DMS53 treated with DMSO at 0.1 percent for 48 hours (cell line): ENCODE measurements around the gene PVALEF.
"Not testable (repeated sequence)": the region's sequence is repeated elsewhere in the genome, so short reads cannot be mapped to it uniquely, and the experiment has no call there.

Experiments used
- DNase-seq: peaks from one replicate; lab custom pipeline; 2025; ENCODE audit not compliant: unreplicated experiment; lab: John Stamatoyannopoulos, UW

Gene PVALEF

GRCh38 chr17:81212365-81212764 is 47.1 kb downstream of the PVALEF start:
- DNase-seq: no peak

GRCh38 chr17:81213978-81214377 is 48.7 kb downstream of the PVALEF start:
- DNase-seq: no peak

- no peak for DNase-seq
Observed at GRCh38 chr17:81217491-81217890, 52.2 kb downstream of the PVALEF start.

- no peak for DNase-seq
Observed at GRCh38 chr17:81218459-81218858, 53.2 kb downstream of the PVALEF start.

- DNase-seq: no peak
Observed at GRCh38 chr17:81218991-81219390, 53.7 kb downstream of the PVALEF start.

GRCh38 chr17:81219476-81220180 is 54.3 kb downstream of the PVALEF start:
- DNase-seq: no peak

- DNase-seq: no peak
Observed at GRCh38 chr17:81221371-81221841, 56.1 kb downstream of the PVALEF start.

- DNase-seq: no peak
Observed at GRCh38 chr17:81221842-81222619, 56.7 kb downstream of the PVALEF start.

- DNase-seq: no peak
Observed at GRCh38 chr17:81222620-81222905, 57.3 kb downstream of the PVALEF start.

GRCh38 chr17:81222906-81223761 is 57.8 kb downstream of the PVALEF start, which contains the start of gene CEP131:
CEP131 (minus strand) TSS chr17:81222965; CDS start chr17:81220056, 2,909 bp downstream.
- DNase-seq: peak; percentile 94

- DNase-seq: peak; percentile 48
Observed at GRCh38 chr17:81223762-81224130, 58.4 kb downstream of the PVALEF start.

- not testable (repeated sequence) for DNase-seq
Observed at GRCh38 chr17:81227630-81228029, 62.3 kb downstream of the PVALEF start.

- no peak for DNase-seq
Observed at GRCh38 chr17:81228420-81228819, 63.1 kb downstream of the PVALEF start.

GRCh38 chr17:81228834-81229665 is 63.7 kb downstream of the PVALEF start:
- no peak for DNase-seq

GRCh38 chr17:81229666-81229920 is 64.3 kb downstream of the PVALEF start:
- DNase-seq: no peak

- no peak for DNase-seq
Observed at GRCh38 chr17:81230043-81230820, 64.9 kb downstream of the PVALEF start.

- DNase-seq: no peak
Observed at GRCh38 chr17:81231121-81231645, 65.9 kb downstream of the PVALEF start.

- no peak for DNase-seq
Observed at GRCh38 chr17:81231766-81232581, 66.7 kb downstream of the PVALEF start.
